ENCODE measurements around the gene GTF2F2.

DNA sequence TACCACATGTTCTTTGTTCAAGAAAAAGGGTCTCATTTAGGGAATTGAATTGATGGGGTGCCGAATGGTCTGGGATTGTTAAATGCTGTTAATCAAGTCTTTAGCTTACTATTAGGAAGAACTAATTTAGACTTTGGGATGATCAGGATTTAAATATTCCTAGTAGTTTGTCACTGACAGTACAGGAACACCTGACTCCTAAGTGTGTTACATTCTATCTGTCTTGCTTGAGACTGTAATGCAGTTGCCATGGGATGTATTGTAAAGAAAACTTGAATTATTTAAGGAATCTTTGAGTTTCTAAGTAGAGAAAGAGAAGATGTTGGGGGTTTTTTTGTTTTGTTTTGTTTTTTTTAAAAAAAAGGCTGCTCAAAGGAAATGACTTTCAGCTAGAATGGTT, 98.4 kb downstream of the GTF2F2 start:
- TF ChIP-seq SPI1 (IDR thresholded peaks at IDR 0.05; ENCODE audit: low read depth, low read length) = no peak
- no peak for TF ChIP-seq POLR2AphosphoS5 (IDR thresholded peaks at IDR 0.05; ENCODE audit: low read depth, low read length)
- no peak for TF ChIP-seq TAF1 (IDR thresholded peaks at IDR 0.05; ENCODE audit: low read depth, low read length)
- TF ChIP-seq POLR2A (IDR thresholded peaks at IDR 0.05; ENCODE audit: low read depth, low read length) = no peak
